Stimulated activated CD4-positive, alpha-beta T cell treated with anti-CD3 and anti-CD28 coated beads, TNF-alpha, amount 100 ng/mL, for 1 hour (primary cell): ENCODE results near the gene PAK5.

Experiments used
- DNase-seq, 3 donors: peaks; one replicate each; pipeline ENCODE4 v3.0.0-alpha.2; 2020; ENCODE audit warnings: low read depth in 3 of 3, low spot score in 1 of 3

Gene PAK5

DNA sequence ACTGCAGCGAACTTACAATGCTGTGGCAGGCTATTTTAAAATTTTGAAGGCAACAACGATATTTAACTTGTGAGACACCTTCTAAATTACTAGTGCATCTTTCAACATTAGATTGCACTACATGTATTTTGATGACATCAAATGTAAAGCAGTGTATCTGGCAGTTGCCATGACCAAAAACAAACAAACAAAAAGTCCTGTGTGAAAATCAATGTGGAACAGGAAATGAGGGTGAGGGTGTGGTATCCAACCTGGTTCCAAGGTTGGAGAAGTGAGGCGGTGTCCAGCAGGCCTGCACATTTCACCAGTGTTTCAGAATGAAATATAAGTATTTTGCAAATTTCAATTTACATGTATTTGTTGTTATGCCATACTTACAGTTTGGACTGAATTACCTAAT, 212.5 kb downstream of the PAK5 start:
- no peak for DNase-seq

DNA sequence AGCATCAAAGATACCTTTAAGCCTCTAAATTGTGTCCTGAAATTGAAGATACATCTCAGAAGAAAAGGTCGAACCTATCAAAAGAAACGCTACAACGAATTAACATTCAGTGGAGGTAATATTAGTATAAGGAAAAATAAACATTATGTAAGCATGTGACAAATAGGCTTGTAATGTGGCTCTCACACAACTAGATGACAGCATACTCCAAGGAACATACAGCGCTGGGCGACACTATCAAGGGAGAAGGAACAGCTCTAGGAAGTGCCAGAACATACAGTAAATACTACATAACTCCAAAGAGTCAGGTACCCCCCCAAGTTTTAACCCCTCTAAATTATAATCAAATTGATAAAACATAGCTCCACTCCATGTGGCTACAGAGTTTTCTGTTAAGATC, 220.9 kb downstream of the PAK5 start:
- DNase-seq = no peak

DNA sequence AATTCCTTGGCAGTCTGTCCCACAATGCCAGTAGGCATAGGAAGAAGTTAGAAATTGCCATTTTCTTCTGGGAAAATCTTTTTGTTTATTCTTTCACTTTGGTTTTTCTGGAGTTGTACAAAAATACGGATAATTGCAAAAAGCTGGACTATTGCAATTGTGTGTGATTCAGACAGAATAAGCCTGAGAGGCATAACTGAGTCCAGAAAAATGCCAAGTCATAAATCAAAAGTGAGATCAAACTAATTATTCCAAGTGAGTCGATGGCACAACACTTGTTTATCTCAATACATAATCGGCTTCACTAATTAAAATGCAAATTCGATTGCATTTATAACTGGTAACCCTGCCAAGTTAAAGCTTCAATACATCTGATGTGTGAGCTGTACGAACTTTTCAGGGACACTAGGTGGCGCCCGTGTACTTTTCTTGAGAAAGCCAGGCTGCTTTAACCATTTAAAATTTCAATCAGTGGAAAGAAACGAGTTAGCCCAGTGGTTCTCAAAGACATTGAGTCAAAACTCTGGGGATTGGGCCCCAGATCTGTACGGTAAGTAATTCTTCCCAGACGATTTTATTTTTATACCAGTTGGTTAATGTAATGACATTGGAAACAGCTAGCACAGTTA, 221.9 kb downstream of the PAK5 start:
- DNase-seq = peak in 1 of 3 donors; percentile 25

DNA sequence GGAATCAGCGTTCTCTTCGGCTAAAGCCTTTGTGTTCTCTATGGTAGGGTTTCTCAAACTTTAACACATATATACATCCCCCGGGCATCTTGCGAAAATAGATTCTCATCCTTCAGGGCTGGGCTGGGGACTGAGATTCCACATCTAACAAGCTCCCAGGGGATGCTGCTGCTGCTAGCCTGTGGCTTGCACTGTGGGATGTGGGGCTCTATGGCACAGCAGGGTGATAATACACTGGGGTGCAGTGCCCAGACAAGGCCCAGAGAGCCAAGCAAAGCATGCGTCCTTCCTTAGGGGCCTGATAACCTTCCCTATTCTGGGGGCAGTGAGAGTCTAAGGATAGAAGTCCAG, 222.4 kb downstream of the PAK5 start:
- no peak for DNase-seq

DNA sequence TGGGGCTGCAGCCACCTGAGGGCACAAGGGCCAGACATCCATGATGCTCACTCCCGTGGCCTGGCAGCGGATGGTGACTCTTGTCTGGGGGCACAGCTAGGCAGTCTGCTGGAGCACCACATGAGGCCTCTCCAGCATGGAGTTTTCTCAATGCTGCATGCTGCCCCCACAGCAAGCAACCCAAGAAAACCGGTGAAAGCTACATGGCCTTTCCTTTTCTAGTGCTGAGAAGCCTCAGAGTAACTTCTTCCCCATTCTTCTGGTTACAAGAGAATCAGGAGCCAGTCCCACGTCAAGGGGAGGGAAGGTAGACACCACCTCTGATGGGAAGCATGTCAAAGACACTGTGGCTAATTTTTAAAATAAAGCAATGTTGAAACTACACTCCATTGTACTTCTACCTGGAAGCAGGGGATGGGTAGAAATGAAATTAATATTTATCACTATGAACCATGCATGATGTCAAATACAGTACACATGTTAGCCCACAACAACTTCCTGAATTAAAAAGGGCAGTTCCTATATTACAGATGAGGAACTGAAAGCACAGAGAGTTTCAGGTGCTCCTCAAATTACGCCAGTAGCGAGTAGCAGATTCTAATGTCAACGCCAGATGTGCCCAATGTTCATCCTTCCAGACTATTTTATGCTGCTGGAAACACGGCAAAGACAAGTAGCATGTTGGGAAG, 223.0 kb downstream of the PAK5 start:
- DNase-seq = no peak

DNA sequence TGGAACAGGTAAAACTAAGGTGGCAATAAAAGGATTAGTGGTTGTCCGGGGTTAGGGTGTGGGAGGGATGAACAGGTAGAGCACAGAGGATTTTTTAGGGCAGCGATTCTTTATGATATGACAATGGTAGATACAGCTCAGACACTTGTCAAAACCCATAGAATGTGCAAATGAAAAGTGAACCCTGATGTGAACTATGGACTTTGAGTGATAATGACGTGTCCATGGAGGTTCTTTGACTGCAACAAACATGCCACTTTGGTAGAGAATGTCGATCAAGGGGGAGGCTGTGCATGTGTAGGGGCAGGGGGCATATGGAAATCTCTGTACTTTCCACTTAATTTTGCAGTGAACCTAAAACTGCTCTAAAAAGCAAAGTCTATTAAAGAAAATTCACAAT, 223.8 kb downstream of the PAK5 start:
- DNase-seq = no peak

DNA sequence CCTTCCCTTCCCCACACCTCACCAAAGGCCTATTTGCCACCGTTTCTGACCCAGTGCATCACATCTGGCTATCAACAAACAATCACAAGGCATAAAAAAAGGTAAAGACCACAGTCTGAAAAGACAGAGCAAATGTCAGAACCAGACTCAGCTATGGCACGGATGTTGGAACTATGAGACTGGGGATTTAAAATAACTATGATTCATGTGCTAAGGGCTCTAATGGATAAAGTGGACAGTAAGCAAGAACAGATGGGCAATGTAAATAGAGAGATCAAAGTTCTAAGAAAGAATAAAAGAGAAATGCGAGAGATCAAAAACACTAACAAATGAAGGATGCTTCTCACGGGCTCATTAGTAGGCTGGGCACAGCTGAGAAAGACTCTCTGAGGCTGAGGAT, 225.0 kb downstream of the PAK5 start:
- DNase-seq = no peak

DNA sequence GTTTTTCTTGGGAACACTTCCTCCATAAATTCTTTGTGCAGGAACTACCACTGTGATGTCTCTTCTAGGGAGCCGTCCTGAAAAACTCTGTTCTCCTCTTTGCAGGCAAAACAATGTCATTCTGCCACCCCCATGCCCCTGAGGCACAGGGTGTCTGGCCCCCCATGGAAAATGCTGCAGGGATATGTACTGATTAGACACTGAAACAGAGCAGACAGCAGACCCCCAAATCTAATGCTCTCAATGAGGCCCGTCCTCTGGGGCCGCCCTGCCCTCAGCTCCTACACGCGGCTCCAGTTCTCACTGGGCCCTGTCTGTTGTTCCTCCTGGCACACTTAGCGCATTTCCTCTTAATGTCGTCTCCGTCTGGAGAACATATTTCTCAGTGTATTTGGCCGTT, 227.0 kb downstream of the PAK5 start:
- no peak for DNase-seq

DNA sequence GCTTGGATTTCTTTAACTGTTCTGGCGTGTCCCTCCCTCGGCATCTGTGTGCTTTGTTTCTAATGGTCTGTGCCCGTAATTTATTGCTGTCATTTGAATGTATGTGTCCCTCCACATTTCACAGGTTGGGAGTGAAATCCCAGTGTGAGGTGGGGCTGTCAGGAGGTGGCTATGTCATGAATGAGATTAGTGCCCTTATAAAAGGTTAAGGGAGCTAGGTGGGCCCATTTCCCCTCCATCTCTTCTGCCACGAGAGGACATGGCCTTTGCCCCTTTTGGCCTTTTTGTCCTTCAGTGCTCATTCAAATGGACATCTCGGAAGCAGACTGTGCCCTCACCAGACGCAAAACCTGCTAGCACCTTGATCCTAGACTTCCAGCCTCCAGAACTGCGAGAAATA, 228.2 kb downstream of the PAK5 start:
- DNase-seq = no peak

DNA sequence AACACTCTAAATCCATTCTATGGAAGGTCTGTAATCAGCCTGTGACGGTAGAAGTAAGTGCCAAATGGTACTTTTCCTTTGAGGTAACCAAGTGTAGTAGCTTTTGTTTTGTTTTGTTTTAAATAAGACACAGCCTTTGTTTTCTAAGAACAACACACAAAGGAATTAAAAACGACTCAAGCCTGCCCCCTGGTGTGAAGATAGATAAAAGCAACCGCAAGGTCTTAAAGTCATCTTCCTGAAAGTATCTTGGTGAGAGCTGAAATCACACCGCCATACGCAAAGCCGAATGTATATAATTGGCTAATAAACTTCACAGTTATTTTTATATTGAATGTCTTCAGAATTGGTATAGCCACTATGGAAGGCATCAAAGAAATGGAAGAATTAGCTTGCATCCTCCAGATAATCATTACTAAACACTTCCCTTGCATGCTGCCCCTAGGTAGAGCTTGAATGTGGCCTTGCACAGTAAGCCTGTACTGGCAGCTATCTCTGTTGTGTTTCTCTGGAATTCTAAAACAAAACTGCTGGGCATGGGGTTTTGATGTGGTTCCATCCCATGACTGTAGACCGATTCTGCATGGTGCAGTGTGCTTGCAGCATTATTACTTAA, 228.9 kb downstream of the PAK5 start:
- DNase-seq = no peak

DNA sequence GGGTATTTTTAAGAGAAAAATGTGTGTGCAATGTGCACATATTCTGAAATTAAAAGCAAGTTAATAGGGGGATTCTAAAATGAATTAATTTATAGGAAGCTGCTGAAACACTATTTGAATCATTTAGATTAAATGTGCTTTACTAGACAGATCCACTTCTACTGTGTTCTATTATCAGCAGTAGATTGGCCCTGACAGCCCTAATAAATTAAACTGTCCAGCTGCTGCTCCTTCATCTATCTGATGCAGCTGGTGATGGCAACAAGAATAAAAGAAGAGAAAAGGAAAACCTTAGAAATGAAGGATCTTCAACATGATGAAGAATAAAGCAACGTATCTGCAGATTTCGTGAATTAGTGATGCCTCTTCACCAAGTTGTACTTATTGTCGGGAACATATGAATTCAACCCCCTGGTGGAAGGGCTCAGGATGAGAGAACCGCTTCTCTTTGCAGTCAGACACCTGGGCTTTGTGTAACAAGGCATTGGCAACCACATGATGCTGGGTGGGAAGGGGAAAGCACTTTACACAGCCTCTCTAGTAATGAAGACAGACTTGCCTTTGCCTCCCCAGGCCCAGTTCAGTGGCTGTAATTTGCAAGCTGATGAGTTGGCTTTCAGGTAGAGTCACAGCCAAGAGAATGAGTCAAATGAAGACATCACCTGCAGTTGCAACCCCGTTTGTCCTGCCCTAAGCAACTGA, 230.1 kb downstream of the PAK5 start:
- no peak for DNase-seq

DNA sequence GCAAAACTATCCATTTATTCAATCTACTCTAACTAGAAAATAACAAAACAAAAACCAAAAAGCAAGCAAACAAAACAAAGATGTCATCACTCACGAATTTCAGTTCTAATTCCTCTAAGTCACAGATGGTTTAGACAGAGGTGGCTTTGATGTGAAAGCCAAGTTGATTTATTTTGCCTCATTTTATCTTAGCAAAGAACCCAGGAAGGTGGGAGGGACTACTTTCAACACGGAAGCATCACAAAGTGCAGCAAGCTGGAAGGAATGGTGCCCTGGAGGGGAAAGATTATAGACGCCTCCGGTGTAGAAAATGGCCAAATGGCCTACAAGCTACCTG, 236.1 kb downstream of the PAK5 start:
- DNase-seq = no peak

DNA sequence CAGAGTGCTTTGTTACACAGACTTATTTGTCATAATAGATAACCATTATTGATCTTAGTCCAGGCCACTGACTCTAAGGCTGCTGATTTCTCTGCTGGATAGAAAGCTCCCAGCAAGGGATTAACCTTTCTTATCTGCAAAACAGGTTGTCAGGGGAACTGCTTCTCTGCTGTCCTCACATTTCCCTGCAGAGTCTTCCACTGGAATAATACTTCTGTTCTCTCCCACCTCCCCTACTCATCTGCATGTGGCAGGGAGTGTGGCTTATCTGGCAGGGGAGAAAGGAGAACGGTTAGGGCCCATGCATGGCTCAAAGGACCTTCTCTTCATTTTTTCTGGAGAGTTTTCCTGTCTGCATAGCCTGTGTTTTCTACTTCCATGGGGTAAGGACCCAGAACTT, 238.3 kb downstream of the PAK5 start:
- no peak for DNase-seq

DNA sequence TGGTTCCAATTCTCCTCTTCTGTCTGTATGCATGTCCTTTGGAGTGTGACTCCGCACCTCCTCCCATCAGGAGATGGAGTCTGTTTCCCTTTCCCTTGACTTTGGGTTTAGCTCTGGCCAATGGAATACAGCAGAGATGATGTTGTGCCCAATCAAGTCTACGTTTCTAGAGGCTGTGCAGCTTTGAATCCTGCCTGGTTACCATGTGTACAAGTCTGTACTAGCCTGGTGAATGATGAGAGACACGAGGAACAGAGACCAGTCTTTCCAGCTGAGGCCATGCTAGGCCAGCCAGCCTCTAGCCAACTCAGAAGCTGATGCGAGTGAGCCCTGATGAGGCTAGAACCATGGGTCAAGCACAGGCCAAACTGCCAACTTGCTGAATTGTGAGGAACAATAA, 241.3 kb downstream of the PAK5 start:
- no peak for DNase-seq

DNA sequence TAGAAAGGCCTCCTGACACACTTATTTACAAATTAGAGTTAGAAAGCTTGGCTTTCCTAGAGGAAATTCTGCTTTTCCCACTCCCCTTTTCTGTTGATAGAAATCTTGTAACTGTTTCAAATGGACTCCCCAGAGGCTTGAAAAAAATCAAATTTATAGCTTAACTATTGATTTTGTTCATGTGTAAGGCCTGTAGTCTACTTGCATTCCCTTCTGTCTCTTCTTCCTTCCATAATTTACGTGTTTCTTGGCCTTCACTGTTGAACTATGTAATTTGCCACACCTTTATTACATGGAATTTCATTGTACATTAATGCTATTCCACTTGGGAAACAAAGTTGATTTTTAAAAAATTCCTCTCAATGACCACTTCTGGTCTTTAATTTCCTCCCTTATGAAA, 243.1 kb downstream of the PAK5 start:
- no peak for DNase-seq

DNA sequence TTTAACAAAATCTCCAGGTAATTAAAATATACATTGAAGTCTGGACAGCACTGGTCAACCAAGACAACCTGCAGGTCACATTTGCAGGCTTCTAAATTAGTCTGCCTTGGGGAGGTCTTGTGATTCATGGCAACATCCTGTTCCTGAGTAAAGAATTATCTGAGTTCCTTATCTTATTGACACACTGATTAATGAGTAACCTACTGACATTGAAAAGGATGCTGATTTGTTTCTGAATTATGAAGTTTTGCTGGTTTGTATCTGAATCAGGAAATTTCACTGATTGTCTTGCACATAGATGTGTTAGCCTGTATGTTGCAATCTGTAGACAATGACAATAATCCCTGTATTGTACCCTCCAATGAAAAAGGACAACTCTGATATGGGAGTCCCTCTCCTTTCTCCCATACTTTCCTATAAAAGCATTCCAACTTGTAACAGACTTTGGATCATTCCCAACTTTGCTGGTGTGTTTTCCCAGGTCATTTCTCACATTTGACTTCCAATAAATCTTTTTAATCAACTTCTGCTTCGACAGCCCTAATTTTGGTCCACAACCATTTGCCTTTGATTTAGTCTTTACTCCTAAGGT, 244.5 kb downstream of the PAK5 start:
- no peak for DNase-seq

DNA sequence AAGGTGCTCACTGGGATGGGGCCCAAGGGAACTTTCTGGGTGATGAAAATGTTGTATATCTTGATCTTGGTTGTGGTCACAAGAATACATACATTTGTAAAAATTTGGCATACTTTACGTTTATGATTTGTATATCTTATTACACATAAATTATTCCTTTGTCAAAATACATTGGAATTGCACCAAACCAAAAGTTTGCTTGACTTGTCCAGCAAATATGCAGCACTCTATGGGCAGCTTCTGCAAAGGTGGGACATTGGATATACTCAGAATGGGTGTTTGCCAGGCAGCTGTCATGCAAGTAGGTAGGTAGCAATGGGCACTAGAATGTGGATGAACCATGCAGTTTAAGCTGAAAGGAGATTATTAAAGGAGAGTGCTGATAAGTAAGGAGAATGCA, 246.5 kb downstream of the PAK5 start:
- DNase-seq = no peak

DNA sequence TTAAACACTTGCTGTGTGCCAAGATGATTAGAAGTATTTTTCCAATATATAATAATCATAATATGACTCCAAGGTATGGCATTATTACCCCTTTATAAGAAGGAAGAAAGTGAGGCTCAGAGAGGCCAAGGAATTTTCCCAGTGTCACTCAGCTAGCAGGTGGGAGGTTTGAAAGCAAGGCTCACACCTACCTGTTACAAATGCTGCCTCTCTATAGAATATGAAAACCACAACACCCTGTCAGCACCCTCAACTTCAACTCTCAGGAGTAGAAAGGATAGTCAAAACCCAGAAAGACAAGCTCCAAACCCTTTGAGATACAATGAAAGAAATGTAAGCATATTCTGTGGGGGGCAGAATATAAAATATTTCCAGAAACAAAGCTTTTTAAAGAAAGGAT, 247.8 kb downstream of the PAK5 start:
- no peak for DNase-seq

DNA sequence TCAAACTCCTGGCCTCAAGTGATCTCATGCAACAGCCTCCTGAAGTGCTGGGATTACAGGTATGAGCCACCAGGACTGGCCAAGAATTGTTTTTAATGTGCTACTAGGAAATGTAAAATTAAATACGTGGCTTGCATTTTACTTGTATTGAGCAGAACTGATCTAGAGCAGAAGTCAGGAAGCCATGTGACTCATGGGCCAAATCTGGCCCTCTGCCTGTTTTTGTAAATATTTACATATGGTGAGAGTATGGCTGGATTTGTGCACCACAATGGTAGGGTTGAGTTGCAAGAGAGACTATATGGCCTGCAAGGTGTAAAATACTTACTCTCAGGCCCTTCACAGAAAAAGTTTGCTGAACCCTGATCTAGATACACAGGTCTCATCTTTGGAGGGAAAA, 248.7 kb downstream of the PAK5 start:
- DNase-seq = no peak

DNA sequence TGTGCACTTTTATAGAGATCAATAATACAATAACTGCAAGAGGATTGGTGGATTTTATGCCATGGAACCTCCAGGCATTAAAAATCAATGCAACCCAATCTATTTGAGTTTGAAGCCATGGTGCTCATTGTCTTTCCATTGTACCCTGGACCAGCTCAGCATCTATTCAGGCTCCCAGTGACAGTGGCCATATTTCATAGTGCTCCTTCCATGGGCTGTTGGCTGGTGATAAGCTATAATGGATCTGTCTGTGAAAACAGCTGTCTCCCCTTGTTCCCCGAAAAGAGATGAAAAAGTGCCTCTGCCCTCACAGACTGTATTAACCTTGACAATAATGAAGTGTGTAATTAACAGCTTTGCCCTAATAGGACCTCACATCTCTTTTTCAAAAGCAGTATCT, 250.2 kb downstream of the PAK5 start:
- DNase-seq = no peak

DNA sequence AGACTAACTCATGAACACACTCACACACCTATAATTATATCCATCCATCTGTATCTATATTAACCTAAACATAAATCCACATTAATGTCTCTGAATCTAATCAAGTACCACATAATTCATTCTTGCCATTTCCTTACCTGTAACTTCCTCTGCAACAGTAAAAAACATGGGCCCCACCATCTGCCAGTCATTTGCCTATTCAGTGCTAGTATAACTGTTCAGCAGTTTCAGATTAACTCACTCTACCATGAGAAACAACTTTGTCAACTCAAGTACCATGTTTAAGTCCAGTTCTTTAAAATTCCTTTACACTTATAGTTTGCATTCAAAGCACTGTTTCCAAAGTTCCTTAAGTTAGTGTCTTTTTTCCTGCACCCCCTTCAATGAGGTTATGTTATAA, 255.7 kb downstream of the PAK5 start:
- no peak for DNase-seq

DNA sequence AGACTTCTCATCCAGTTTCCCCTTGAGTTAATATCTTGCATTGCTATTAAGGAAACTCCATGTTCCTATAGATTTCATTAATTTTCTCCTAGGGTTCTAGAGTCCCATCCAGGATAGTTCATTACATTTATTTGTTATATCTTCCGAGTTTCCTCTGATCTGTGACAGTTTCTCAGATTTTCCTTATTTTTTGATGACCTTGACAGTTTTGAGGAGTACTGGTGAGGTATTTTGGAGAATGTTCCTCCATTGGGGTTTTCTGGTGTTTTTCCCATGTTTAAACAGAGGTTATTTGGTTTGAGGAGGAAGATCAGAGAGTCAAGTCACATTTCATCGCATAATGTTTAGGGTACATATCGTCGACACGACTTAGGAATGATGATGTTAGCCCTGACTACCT, 256.7 kb downstream of the PAK5 start:
- DNase-seq = no peak
